ENCODE results near the gene FMR1NB. TPM values are rescaled to one million over a fixed set of nuclear protein-coding genes. Genes with fewer than 3 reads are reported as not detected.

Gene FMR1NB
- total and polyA plus RNA-seq, 10 of the 15 experiments (the other 5 are each of a cell fraction or from before 2014, with no cell fraction given), result 0.08 TPM; not detected in 9

GRCh38 chrX:148047200-148047599 is 66.1 kb downstream of the FMR1NB start (continued):
- no peak for TF ChIP-seq ZBTB40 (IDR thresholded peaks at IDR 0.05; ENCODE audit: borderline replicate concordance)
- TF ChIP-seq FOXM1 (IDR thresholded peaks at IDR 0.05; ENCODE audit: low read depth, low read length), result no peak
- no peak for TF ChIP-seq SIX5 (IDR thresholded peaks at IDR 0.05; ENCODE audit: low read depth, low read length, severe bottlenecking)
- TF ChIP-seq NR2C1 (IDR thresholded peaks at IDR 0.05), result no peak
- no peak for TF ChIP-seq BRCA1 (IDR thresholded peaks at IDR 0.05; ENCODE audit: low read depth, low read length)
- TF ChIP-seq EED (IDR thresholded peaks at IDR 0.05; ENCODE audit: low read depth), result no peak
- TF ChIP-seq MLLT1 (IDR thresholded peaks at IDR 0.05), result no peak
- no peak for TF ChIP-seq MAX (IDR thresholded peaks at IDR 0.05; ENCODE audit: low read depth, low read length)

Measured in GM12878 (cell line).